ENCODE data around the gene TXNRD1. TPM values are rescaled to one million over a fixed set of nuclear protein-coding genes. Genes with fewer than 3 reads are reported as not detected.

TXNRD1 gene
- total and polyA plus RNA-seq, 2 of the 8 experiments (the other 6 are each of a cell fraction or from before 2014, with no cell fraction given): 56.8 to 127 TPM

GRCh38 chr12:104340177-104340576, 124.6 kb downstream of the TXNRD1 start:
- no peak overlapping the region for H2BK5ac ChIP-seq (ENCODE audit: low read depth, low read length)
- no peak overlapping the region for H4K91ac ChIP-seq (replicated peaks; ENCODE audit: insufficient read length, low read length)
- no peak overlapping the region for H2BK12ac ChIP-seq (ENCODE audit: low read depth, low read length)
- no peak overlapping the region for H2BK20ac ChIP-seq (ENCODE audit: low read length)
- FAIRE-seq (no peak), DNase-seq (ENCODE audit: low read depth in 1 of 2, low spot score in 2 of 2) (no peak)
- ChIA-PET CTCF (ENCODE audit: partially characterized antibody) (interaction anchor here (1.0 to 2.9 kb wide), 5 partner anchors 10 to 124 kb away, joined by 4 to 16 read pairs (median 5); partner anchors contain the start of gene TXNRD1), POLR2A (ENCODE audit: partially characterized antibody) (interaction anchor here (0.8 to 1.6 kb wide), 3 partner anchors 10 to 33 kb away, joined by 3 to 5 read pairs (median 3); no protein-coding TSS in a partner anchor)
- H3K27me3 ChIP-seq (replicated peaks in 1 of 4; ENCODE audit: control insufficient read depth in 3 of 4, extremely low read depth in 1 of 4, insufficient read depth in 3 of 4, low read length in 3 of 4): no peaks in the 10 kb centered on the region
- H3K9ac ChIP-seq (replicated peaks in 1 of 4; ENCODE audit: extremely low read depth in 1 of 4, low read depth in 3 of 4, low read length in 3 of 4): no peak overlapping the region
- no peaks in the 10 kb centered on the region for H3K23me2 ChIP-seq (ENCODE audit: low read depth, low read length)
- no peaks in the 10 kb centered on the region for H3K79me2 ChIP-seq (ENCODE audit: control insufficient read depth in 1 of 2, insufficient read depth in 2 of 2, low read length in 2 of 2)
- H3K9me3 ChIP-seq (ENCODE audit: insufficient read depth in 2 of 2, low read depth in 1 of 2, low read length in 1 of 2): no peaks in the 10 kb centered on the region
- H2AFZ ChIP-seq (ENCODE audit: low read length): no peak overlapping the region
- no peak overlapping the region for H3K4me3 ChIP-seq (ENCODE audit: extremely low read depth in 1 of 4, insufficient read depth in 2 of 4, low read depth in 3 of 4, low read length in 4 of 4)
- no peak overlapping the region for H3K56ac ChIP-seq (replicated peaks; ENCODE audit: insufficient read length, low read depth, low read length)
- no peak overlapping the region for H2AK5ac ChIP-seq (ENCODE audit: low read depth, low read length)
- no peaks in the 10 kb centered on the region for H3K4me1 ChIP-seq (replicated peaks in 1 of 4; ENCODE audit: control insufficient read depth in 3 of 4, insufficient read depth in 4 of 4, low read length in 3 of 4)
- H3K4ac ChIP-seq (replicated peaks; ENCODE audit: insufficient read length, low read depth, low read length): no peak overlapping the region
- no peak overlapping the region for H4K5ac ChIP-seq (ENCODE audit: insufficient read length, low read depth, low read length)
- H2BK15ac ChIP-seq (ENCODE audit: low read length): no peak overlapping the region
- no peak overlapping the region for H3K27ac ChIP-seq (ENCODE audit: low read depth, low read length)
- H3K79me1 ChIP-seq (ENCODE audit: low read depth, low read length): no peaks in the 10 kb centered on the region
- no peak overlapping the region for H4K8ac ChIP-seq (ENCODE audit: extremely low read depth, insufficient read depth, low read length)
- H3K4me2 ChIP-seq (ENCODE audit: insufficient read depth in 1 of 2, low read depth in 2 of 2, low read length in 2 of 2): no peak overlapping the region
- H3K23ac ChIP-seq (ENCODE audit: insufficient read length): no peak overlapping the region
- 89% methylated on average over 1 of the region's 1 CpG; no CpG with 5 or more reads in 1 of the 2 experiments for WGBS, 2 experiments (ENCODE audit: extremely low coverage in 1 of 2, insufficient coverage in 1 of 2, insufficient read length in 1 of 2, insufficient replicate concordance in 2 of 2, low coverage in 1 of 2, low lambda C conversion rate in 2 of 2, missing lambda C conversion rate in 1 of 2)
- H2BK120ac ChIP-seq (replicated peaks; ENCODE audit: low read depth, low read length): no peak overlapping the region
- peaks cover 7 to 65% (median 37%) of the 10 kb centered on the region in 4 experiments; a peak in 7 of 8 replicates for H3K36me3 ChIP-seq (ENCODE audit: control insufficient read depth in 2 of 4, insufficient read depth in 4 of 4, low read length in 3 of 4)
- no peak overlapping the region for H3K14ac ChIP-seq (ENCODE audit: insufficient read length)
- peaks cover 0 to 2% of the 10 kb centered on the region in 2 experiments for H4K20me1 ChIP-seq (replicated peaks in 1 of 2; ENCODE audit: control insufficient read depth in 1 of 2, insufficient read depth in 2 of 2, low read length in 2 of 2)
- no peak overlapping the region for H3K18ac ChIP-seq (ENCODE audit: extremely low read depth, low read length)
- TF ChIP-seq BCL11A (IDR thresholded peaks at IDR 0.05; ENCODE audit: low read depth in 2 of 2, low read length in 2 of 2) (no peak), TCF12 (IDR thresholded peaks at IDR 0.05; ENCODE audit: low read depth, low read length) (no peak), ZNF274 (IDR thresholded peaks at IDR 0.05; ENCODE audit: borderline replicate concordance, extremely low read depth, low read length) (no peak), TAF1 (IDR thresholded peaks at IDR 0.05; ENCODE audit: low read depth, low read length) (no peak), SUZ12 (IDR thresholded peaks at IDR 0.05; ENCODE audit: low read length) (no peak), SP1 (IDR thresholded peaks at IDR 0.05; ENCODE audit: low read depth, low read length) (no peak), YY1 (IDR thresholded peaks at IDR 0.05; ENCODE audit: low read depth, low read length) (no peak), GTF2F1 (IDR thresholded peaks at IDR 0.05; ENCODE audit: borderline replicate concordance, low read depth, low read length) (no peak), PHF8 (conservative IDR thresholded peaks at IDR 0.05; ENCODE audit: low read depth, low read length) (no peak), BACH1 (IDR thresholded peaks at IDR 0.05; ENCODE audit: low read length) (no peak)

Measured in H1 (cell line).